ENCODE data around the gene KCNK10. TPM values are rescaled to one million over a fixed set of nuclear protein-coding genes. Genes with fewer than 3 reads are reported as not detected.

The KCNK10 gene
- total RNA-seq, 2 experiments from 2014 or later, result not detected

GRCh38 chr14:88234442-88234841 is 88.6 kb downstream of the KCNK10 start:
- POLR2A ChIA-PET, result no interaction called here
- CTCF ChIA-PET, result interaction anchor here (0.6 to 3.7 kb wide), 2 partner anchors 45 to 289 kb away, joined by 3 to 13 read pairs; no protein-coding TSS in a partner anchor

- CTCF ChIA-PET, result interaction anchor here (0.6 to 3.7 kb wide), 2 partner anchors 45 to 288 kb away, joined by 3 to 13 read pairs; no protein-coding TSS in a partner anchor
- POLR2A ChIA-PET, result no interaction called here
These were observed 89.2 kb downstream of the KCNK10 start for GRCh38 chr14:88233915-88234314.

GRCh38 chr14:88232771-88233170 is 90.3 kb downstream of the KCNK10 start:
- ChIA-PET POLR2A (interaction anchor here (0.5 kb wide), 1 partner anchor 18 kb away, joined by 3 read pairs; no protein-coding TSS in a partner anchor), CTCF (interaction anchor here (3.7 kb wide), 1 partner anchor 43 kb away, joined by 13 read pairs; no protein-coding TSS in a partner anchor)

- ChIA-PET POLR2A (no interaction called here), CTCF (interaction anchor here (1.0 kb wide), 1 partner anchor 42 kb away, joined by 3 read pairs; no protein-coding TSS in a partner anchor)
These were observed 91.5 kb downstream of the KCNK10 start for GRCh38 chr14:88231603-88232002.

- ChIA-PET POLR2A (no interaction called here), CTCF (no interaction called here)
These were observed 93.6 kb downstream of the KCNK10 start for GRCh38 chr14:88229428-88229827.

GRCh38 chr14:88228522-88229236 is 94.4 kb downstream of the KCNK10 start:
- POLR2A ChIA-PET, result no interaction called here
- CTCF ChIA-PET, result no interaction called here

GRCh38 chr14:88227693-88228092 is 95.4 kb downstream of the KCNK10 start:
- CTCF ChIA-PET, result no interaction called here
- POLR2A ChIA-PET, result no interaction called here

- ChIA-PET CTCF (no interaction called here), POLR2A (no interaction called here)
These were observed 97.3 kb downstream of the KCNK10 start for GRCh38 chr14:88225721-88226120.

- CTCF ChIA-PET, result no interaction called here
- POLR2A ChIA-PET, result no interaction called here
These were observed 104.8 kb downstream of the KCNK10 start for GRCh38 chr14:88218119-88218915.

- ChIA-PET POLR2A (no interaction called here), CTCF (no interaction called here)
These were observed 110.4 kb downstream of the KCNK10 start for GRCh38 chr14:88212691-88213090.

GRCh38 chr14:88210426-88210825 is 112.6 kb downstream of the KCNK10 start:
- CTCF ChIA-PET, result interaction anchor here (0.6 kb wide), 1 partner anchor 316 kb away, joined by 4 read pairs; no protein-coding TSS in a partner anchor
- POLR2A ChIA-PET, result no interaction called here

- CTCF ChIA-PET, result no interaction called here
- POLR2A ChIA-PET, result no interaction called here
These were observed 113.8 kb downstream of the KCNK10 start for GRCh38 chr14:88209273-88209672.

- POLR2A ChIA-PET, result no interaction called here
- CTCF ChIA-PET, result no interaction called here
These were observed 114.2 kb downstream of the KCNK10 start for GRCh38 chr14:88208858-88209257.

GRCh38 chr14:88204221-88204620 is 118.8 kb downstream of the KCNK10 start:
- ChIA-PET POLR2A (no interaction called here), CTCF (no interaction called here)

GRCh38 chr14:88203291-88203690 is 119.8 kb downstream of the KCNK10 start:
- CTCF ChIA-PET, result no interaction called here
- POLR2A ChIA-PET, result no interaction called here

GRCh38 chr14:88202286-88202685 is 120.8 kb downstream of the KCNK10 start:
- POLR2A ChIA-PET, result no interaction called here
- CTCF ChIA-PET, result no interaction called here

GRCh38 chr14:88201851-88202250 is 121.2 kb downstream of the KCNK10 start:
- POLR2A ChIA-PET, result no interaction called here
- CTCF ChIA-PET, result no interaction called here

- ChIA-PET CTCF (no interaction called here), POLR2A (no interaction called here)
These were observed 123.2 kb downstream of the KCNK10 start for GRCh38 chr14:88199882-88200281.

- ChIA-PET CTCF (interaction anchor here (1.5 to 1.7 kb wide), 2 partner anchors 10 to 30 kb away, joined by 3 to 4 read pairs; no protein-coding TSS in a partner anchor), POLR2A (no interaction called here)
These were observed 124.6 kb downstream of the KCNK10 start for GRCh38 chr14:88198446-88198845.

- POLR2A ChIA-PET, result no interaction called here
- CTCF ChIA-PET, result interaction anchor here (1.7 kb wide), 1 partner anchor 29 kb away, joined by 3 read pairs; no protein-coding TSS in a partner anchor
These were observed 126.1 kb downstream of the KCNK10 start for GRCh38 chr14:88196925-88197324.

All from activated CD8-positive, alpha-beta memory T cell treated with anti-CD3 and anti-CD28 coated beads for 36 hours (primary cell).